ENCODE measurements around the gene NPM1.
"Not testable (repeated sequence)": the region's sequence is repeated elsewhere in the genome, so short reads cannot be mapped to it uniquely, and the experiment has no call there.

The NPM1 gene

DNA sequence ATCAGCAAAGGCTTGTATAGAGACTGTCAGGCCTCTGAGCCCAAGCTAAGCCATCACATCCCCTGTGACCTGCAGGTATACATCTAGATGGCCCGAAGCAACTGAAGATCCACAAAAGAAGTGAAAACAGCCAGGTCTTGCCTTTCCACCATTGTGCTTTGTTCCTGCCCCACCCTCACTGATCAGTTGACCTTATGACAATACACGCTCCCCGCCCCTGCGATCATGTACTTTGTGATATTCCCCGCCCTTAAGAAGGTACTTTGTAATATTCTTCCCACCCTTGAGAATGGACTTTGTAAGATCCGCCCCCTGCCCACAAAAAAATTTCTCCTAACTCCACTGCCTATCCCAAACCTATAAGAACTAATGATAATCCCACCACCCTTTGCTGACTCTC lies 18.6 kb upstream of the NPM1 start:
- Mint-ChIP-seq H3K9me3 (no peaks in the 10 kb centered on the region), H3K27ac (no peak overlapping the region)

DNA sequence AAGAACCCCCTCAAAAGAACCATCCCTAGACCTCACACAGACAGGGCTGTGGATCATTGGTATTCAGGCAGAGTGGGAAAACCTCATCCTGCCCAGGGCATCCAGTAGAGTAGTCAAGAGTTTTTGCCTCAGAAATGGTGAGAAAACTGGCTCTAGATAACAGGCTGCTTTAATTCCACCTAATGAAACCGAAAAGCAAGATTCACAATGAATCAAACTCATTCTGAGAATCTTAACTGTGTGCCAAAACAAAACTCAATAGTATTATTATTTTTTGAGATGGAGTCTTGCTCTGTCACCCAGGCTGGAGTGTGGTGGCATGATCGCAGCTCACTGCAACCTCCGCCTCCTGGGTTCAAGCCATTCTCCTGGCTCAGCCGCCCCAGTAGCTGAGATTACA lies 17.8 kb upstream of the NPM1 start:
- Mint-ChIP-seq H3K27me3 (peaks cover 19% of the 10 kb centered on the region), H3K4me3 (no peak overlapping the region), H3K36me3 (ENCODE audit: low read depth) (no peaks in the 10 kb centered on the region), H3K4me1 (ENCODE audit: low read depth) (peaks cover 3% of the 10 kb centered on the region), H3K9me3 (no peaks in the 10 kb centered on the region), H3K27ac (no peak overlapping the region)
- no peak for DNase-seq

More for the DNA sequence above, 18.6 kb upstream of the NPM1 start:
- H3K36me3 Mint-ChIP-seq (ENCODE audit: low read depth), result no peaks in the 10 kb centered on the region
- H3K27me3 Mint-ChIP-seq, result peaks cover 24% of the 10 kb centered on the region
- no peak overlapping the region for H3K4me3 Mint-ChIP-seq
- peaks cover 3% of the 10 kb centered on the region for H3K4me1 Mint-ChIP-seq (ENCODE audit: low read depth)
- no peak for DNase-seq

DNA sequence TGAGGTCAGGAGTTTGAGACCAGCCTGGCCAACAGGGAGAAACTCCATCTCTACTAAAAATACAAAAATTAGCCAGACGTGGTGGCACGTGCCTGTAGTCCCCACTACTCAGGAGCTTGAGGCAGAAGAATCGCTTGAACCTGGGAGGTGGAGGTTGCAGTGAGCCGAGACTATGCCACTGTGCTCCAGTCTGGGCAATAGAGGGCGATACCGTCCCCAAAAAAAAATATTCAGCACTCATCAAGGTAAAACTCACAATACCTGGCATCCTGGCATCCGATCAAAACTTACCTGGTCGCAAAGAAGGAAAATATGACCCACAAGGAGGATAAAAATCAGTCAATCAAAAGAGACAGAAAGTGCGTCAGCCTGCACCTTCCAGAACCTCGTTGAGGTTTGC lies 16.8 kb upstream of the NPM1 start:
- H3K36me3 Mint-ChIP-seq (ENCODE audit: low read depth); H3K27ac Mint-ChIP-seq; H3K4me1 Mint-ChIP-seq (ENCODE audit: low read depth); H3K4me3 Mint-ChIP-seq; H3K9me3 Mint-ChIP-seq: not testable (repeated sequence)
- peak; percentile 8 for DNase-seq
- peaks cover 12% of the 10 kb centered on the region for H3K27me3 Mint-ChIP-seq

DNA sequence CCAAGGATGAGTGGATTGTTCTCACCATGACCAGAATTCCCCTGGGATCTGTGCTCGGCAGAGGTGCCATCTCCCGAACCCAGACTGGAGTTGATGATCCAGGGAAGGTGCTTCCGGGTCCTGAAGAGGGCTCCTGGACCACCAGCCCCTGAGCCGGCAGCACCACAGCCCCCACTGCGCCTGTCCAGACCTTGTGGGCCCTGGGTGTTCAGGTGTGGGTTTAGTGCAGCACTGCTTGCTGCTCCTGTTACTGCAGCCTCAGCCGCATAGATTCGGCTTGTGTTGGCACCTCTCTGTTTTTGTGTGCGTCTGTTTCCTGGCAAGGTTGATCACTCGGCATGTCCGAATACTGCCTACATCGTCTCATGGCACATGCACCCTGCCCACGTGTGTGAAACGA lies 16.3 kb upstream of the NPM1 start:
- peaks cover 12% of the 10 kb centered on the region for H3K27me3 Mint-ChIP-seq
- no peaks in the 10 kb centered on the region for H3K36me3 Mint-ChIP-seq (ENCODE audit: low read depth)

DNA sequence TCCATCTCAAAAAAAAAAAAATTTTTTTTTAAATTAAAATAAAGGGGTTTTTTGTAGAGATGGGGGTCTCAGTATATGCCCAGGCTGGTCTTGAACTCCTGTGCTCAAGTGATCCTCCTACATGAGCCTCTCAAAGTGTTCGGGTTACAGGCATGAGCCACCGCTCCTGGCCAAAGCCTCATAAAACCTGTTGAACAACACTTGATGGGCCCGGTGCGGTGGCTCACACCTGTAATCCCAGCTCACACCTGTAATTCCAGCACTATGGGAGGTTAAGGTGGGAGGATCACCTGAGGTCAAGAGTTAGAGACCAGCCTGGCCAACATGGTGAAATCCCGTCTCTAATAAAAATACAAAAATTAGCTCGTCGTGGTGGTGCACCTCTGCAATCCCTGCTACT lies 7.7 kb upstream of the NPM1 start:
- H3K4me1 Mint-ChIP-seq (ENCODE audit: low read depth), result peaks cover 5% of the 10 kb centered on the region
- no peaks in the 10 kb centered on the region for H3K27me3 Mint-ChIP-seq

More for the DNA sequence above, 16.3 kb upstream of the NPM1 start:
- Mint-ChIP-seq H3K27ac (no peak overlapping the region), H3K4me1 (ENCODE audit: low read depth) (peaks cover 3% of the 10 kb centered on the region), H3K4me3 (no peak overlapping the region), H3K9me3 (no peaks in the 10 kb centered on the region)
- peak; percentile 21 for DNase-seq

DNA sequence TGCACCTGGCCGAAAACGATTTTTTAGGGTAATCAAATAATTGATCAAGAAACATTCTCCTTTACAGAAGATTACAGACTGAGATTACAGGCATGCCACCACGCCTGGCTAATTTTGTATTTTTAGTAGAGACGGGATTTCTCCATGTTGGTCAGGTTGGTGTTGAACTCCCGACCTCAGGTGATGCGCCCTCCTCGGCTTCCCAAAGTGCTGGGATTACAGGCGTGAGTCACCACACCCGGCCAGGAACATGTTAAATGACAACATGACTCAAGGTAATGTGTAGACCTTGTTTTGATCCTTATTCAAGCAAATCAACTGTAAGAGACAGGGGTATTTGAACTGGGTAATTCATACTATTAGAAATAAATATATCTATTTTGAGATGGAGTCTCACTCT lies 3.2 kb upstream of the NPM1 start:
- Mint-ChIP-seq H3K4me1 (ENCODE audit: low read depth) (peaks cover 27% of the 10 kb centered on the region), H3K36me3 (ENCODE audit: low read depth) (peaks cover 26% of the 10 kb centered on the region)
- DNase-seq, H3K9me3 Mint-ChIP-seq, H3K27ac Mint-ChIP-seq, H3K4me3 Mint-ChIP-seq, H3K27me3 Mint-ChIP-seq: not testable (repeated sequence)

More for the DNA sequence above, 7.7 kb upstream of the NPM1 start:
- DNase-seq, result no peak
- no peak overlapping the region for H3K27ac Mint-ChIP-seq
- no peaks in the 10 kb centered on the region for H3K36me3 Mint-ChIP-seq (ENCODE audit: low read depth)
- no peak overlapping the region for H3K4me3 Mint-ChIP-seq
- H3K9me3 Mint-ChIP-seq, result no peaks in the 10 kb centered on the region

DNA sequence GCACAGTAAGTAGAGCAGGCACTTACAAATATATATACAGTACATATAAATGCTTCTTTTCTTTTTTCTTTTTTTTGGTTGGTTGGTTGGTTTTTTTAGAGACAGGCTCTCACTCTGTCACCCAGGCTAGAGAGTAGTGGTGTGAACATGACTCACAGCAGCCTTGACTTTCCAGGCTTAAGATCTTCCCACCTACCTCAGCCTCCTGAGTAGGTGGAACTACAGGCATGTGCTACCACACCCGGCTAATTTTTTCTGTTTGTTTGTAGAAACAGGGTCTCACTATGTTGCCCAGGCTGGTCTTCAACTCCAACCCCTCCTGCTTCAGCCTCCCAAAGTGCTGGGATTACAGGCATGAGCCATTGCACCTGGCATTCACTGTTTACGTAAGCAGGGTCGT lies 2.6 kb upstream of the NPM1 start:
- Mint-ChIP-seq H3K36me3 (ENCODE audit: low read depth) (peaks cover 32% of the 10 kb centered on the region), H3K4me1 (ENCODE audit: low read depth) (peaks cover 31% of the 10 kb centered on the region), H3K27ac (peak overlapping the region; percentile 71)
- not testable (repeated sequence) for H3K9me3 Mint-ChIP-seq, DNase-seq, H3K4me3 Mint-ChIP-seq, H3K27me3 Mint-ChIP-seq

DNA sequence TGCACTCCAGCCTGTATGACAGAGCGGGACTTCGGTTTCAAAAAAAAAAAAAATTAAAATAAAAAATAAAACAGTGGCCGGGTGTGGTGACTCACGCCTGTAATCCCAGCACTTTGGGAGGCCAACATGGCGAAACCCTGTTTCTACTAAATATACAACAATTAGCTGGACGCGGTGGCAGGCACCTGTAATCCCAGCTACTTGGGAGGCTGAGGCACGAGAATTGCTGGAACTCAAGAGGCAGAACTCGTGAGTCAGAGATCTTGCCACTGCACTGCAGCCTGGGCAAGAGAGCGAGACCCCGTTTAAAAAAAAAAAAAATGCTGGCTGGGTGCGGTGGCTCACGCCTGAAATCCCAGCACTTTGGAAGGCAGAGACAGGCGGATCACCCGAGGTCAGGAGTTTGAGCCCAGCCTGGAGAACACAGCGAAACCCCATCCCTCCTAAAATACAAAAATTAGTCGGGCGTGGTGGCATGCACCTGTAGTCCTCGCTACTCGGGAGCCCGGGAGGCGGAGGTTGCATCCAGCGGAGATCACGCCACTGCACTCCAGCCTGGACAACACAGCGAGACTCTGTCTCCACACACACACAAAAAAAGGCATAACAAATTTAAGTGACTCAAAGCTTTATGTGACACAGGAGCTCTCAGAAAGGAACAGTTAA lies 1.5 kb upstream of the NPM1 start:
- Mint-ChIP-seq H3K4me1 (ENCODE audit: low read depth) (peaks cover 39% of the 10 kb centered on the region), H3K27ac (peak overlapping the region; percentile 69), H3K9me3 (no peaks in the 10 kb centered on the region), H3K27me3 (no peaks in the 10 kb centered on the region), H3K36me3 (ENCODE audit: low read depth) (peaks cover 43% of the 10 kb centered on the region), H3K4me3 (peak overlapping the region; percentile 97)
- peak; percentile 25 for DNase-seq

DNA sequence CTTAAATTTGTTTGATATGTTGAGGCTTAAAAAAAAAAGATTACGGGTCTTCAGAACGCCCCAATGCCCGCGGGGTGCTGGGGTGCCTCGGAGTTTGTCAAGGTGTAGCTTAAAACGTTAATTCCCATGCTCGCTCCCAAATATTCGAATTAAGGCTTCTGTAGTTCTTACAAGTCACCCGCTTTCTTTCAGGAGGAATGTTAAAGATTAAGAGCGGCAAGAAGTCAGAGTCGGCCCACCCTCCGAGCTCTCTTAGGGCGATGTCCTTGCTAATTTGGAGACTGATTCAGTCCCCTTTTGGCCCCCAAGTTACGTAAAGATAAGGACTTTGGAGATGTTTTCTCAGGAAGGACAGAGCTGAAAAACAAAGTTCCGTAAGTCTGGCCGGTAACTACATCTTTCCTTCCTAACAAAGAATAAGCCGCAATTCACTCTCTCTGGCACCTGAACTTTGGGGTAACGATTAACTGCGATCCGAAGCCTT lies 746 bp upstream of the NPM1 start:
- Mint-ChIP-seq H3K36me3 (ENCODE audit: low read depth) (peaks cover 51% of the 10 kb centered on the region), H3K4me3 (peak overlapping the region; percentile 97), H3K27ac (peak overlapping the region; percentile 99), H3K4me1 (ENCODE audit: low read depth) (peaks cover 44% of the 10 kb centered on the region), H3K9me3 (no peaks in the 10 kb centered on the region), H3K27me3 (no peaks in the 10 kb centered on the region)
- no peak for DNase-seq

DNA sequence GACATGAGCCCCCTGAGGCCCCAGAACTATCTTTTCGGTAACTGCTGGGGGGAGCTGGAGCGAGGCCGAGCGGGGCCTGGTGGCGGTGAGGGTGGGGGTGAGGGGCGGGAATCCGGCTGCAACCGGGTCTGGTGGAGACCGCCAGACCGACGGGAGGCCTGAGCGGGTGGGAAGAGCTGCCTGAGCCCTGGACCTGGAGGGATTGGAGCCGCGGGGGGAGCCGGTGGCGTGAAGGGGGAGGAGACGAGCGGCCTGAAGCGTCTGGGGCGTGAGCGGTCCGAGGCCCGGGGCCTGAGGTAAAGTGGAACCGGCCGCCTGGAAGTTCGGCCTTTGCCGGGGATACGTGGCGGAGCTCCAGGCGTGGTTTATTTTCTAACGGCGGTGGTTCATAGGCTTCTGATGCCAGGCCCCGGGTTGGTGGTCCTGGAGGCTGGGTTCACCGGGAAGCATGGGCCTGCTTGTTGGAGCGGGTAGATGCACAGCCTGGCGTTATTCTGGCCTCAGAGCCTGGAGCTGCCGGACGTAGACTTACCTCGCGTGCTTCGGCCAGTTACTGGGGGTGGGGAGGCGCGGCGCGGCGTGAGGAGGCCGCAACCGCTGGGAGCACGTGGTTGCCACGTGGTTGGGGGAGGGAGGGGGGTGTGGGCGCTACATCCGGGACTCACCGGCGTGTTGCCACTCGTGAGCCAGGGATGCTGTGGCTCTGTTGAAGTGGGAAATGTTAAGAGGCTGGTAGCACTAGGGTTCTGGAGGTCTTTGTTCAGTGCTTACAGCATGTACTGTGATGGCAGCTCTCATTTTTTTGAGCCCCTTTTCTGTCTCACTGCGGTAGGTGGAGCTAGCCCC lies 544 bp downstream of the NPM1 start:
- peaks cover 64% of the 10 kb centered on the region for H3K36me3 Mint-ChIP-seq (ENCODE audit: low read depth)
- H3K4me3 Mint-ChIP-seq, result peak overlapping the region; percentile 97
- DNase-seq, result peak; percentile 90
- H3K27ac Mint-ChIP-seq, result peak overlapping the region; percentile 99
- H3K9me3 Mint-ChIP-seq, result no peaks in the 10 kb centered on the region
- peaks cover 57% of the 10 kb centered on the region for H3K4me1 Mint-ChIP-seq (ENCODE audit: low read depth)
- no peaks in the 10 kb centered on the region for H3K27me3 Mint-ChIP-seq

DNA sequence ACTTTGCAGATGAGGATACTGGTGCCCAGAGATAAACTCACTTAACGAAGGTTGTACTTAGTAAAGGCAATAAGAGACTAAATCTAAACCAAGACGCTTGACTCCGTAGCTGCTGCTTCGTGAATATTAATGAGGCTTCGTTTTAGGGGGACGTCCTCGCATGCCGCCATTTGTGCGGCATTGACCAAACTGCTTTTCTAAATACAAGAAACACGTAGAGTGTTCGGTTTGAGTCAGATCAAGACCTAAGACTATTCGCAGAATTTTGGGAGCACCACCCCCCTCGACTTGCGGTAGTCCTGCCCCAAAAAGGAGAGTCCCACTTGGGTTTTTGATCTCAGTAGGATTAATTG lies 1.1 kb downstream of the NPM1 start:
- Mint-ChIP-seq H3K4me3 (peak overlapping the region; percentile 97), H3K27me3 (no peaks in the 10 kb centered on the region), H3K36me3 (ENCODE audit: low read depth) (peaks cover 70% of the 10 kb centered on the region), H3K4me1 (ENCODE audit: low read depth) (peaks cover 63% of the 10 kb centered on the region), H3K9me3 (no peaks in the 10 kb centered on the region), H3K27ac (peak overlapping the region; percentile 99)
- peak; percentile 59 for DNase-seq

DNA sequence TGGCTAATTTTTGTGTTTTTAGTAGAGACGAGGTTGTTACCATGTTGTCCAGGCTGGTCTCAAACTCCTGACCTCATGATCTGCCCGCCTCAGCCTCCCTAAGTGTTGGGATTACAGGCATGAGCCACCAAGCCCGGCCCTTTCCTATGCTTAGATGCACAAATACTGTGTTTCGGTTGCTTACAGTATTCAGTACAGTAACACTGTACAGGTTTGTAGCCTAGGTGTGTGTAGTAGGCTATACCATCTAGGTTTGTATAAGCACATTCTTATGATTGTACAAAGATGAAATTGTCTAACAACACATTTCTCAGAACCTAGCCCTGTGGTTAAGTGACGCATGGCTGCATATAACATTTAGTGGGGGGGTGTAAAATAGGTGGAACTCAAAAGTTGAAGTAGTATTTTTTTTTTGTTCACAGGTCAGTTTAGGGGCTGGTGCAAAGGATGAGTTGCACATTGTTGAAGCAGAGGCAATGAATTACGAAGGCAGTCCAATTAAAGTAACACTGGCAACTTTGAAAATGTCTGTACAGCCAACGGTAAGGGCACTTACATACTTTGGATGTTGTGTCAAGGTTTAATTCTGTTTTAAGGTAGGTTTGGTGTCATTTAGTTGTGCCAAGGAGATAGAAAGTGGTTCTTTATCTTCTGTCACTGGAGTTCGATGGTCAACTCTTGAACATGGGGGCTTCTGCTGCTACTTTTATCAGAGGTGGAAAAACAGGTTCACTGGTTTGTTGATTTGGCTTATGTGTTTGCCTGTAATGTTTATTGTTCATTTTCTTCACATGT lies 3.4 kb downstream of the NPM1 start:
- H3K27ac Mint-ChIP-seq, result peak overlapping the region; percentile 99
- peaks cover 68% of the 10 kb centered on the region for H3K4me1 Mint-ChIP-seq (ENCODE audit: low read depth)
- peaks cover 93% of the 10 kb centered on the region for H3K36me3 Mint-ChIP-seq (ENCODE audit: low read depth)
- no peaks in the 10 kb centered on the region for H3K9me3 Mint-ChIP-seq
- peak; percentile 33 for DNase-seq
- H3K27me3 Mint-ChIP-seq, result no peaks in the 10 kb centered on the region
- peak overlapping the region; percentile 97 for H3K4me3 Mint-ChIP-seq

DNA sequence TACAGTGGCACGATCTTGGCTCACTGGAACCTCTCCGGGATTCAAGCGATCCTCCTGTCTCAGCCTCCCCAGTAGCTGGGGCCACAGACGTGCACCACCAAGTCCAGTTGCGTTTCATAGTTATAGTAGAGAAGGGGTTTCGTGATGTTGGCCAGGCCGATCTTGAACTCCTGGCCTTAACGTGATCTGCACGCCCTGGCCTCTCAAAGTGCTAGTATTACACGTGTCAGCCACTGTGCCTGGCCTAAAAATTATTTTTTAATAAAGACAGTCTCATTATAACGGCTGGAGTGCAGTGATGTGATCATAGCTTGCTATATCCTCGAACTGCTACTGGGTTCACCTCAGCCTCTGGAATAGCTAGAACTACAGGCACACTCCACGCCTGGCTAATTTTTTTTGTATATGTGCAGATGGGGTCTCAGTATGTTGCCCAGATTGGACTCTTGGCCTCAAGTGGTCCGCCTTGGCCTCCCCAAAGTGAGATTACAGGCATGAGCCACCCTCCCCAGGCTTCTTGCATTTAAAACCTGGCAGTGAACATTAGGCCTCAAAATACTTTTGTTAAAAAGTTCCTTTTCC lies 4.4 kb downstream of the NPM1 start:
- peak; percentile 27 for DNase-seq
- no peaks in the 10 kb centered on the region for H3K27me3 Mint-ChIP-seq
- H3K4me1 Mint-ChIP-seq (ENCODE audit: low read depth), result peaks cover 68% of the 10 kb centered on the region
- peak overlapping the region; percentile 90 for H3K27ac Mint-ChIP-seq
- H3K4me3 Mint-ChIP-seq, result peak overlapping the region; percentile 97
- H3K36me3 Mint-ChIP-seq (ENCODE audit: low read depth), result peaks cover 98% of the 10 kb centered on the region
- H3K9me3 Mint-ChIP-seq, result no peaks in the 10 kb centered on the region

DNA sequence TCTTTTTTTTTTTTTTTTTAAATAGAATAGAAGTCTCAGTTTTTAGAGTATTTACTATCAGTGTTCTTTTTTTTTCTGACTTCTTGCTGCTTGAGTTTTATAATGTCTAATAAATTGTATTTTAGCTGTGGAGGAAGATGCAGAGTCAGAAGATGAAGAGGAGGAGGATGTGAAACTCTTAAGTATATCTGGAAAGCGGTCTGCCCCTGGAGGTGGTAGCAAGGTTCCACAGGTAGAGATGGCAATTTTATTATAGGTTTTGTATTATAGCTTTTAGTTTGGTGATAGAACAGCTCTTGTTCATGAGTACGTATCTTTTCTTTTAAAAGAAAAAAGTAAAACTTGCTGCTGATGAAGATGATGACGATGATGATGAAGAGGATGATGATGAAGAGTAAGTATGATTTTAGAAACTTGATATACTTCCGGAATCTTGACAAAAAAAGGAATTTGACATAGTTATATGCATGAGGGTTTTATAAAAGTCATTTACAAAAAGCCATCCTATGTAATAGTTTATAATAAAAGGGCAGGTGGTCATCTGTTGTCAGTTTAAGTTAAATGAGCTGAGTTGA lies 5.0 kb downstream of the NPM1 start:
- peak overlapping the region; percentile 97 for H3K4me3 Mint-ChIP-seq
- no peaks in the 10 kb centered on the region for H3K9me3 Mint-ChIP-seq
- H3K27me3 Mint-ChIP-seq, result no peaks in the 10 kb centered on the region
- no peak for DNase-seq
- peaks cover 70% of the 10 kb centered on the region for H3K4me1 Mint-ChIP-seq (ENCODE audit: low read depth)
- peaks cover 100% of the 10 kb centered on the region for H3K36me3 Mint-ChIP-seq (ENCODE audit: low read depth)
- peak overlapping the region; percentile 90 for H3K27ac Mint-ChIP-seq

Data from activated T-cell treated with anti-CD3 and anti-CD28 coated beads, Interleukin-2, amount 50 U/mL, for 24 hours (primary cell).